Mammary epithelial cell (primary cell): ENCODE results near the gene QKI.

Source experiments
- EZH2 ChIP-seq: IDR thresholded peaks from 2 replicates; pipeline ENCODE4 v1.6.1; 2012; ENCODE audit warnings: low read length, inconsistent platforms, borderline replicate concordance
- TF ChIP-seq, protein P1 (sequence below), 2 donors: IDR thresholded peaks in 1 of 2; conservative IDR thresholded peaks in 1 of 2; 2 replicates each; pipeline ENCODE4 v1.5.1; 2011 to 2012; ENCODE audit warnings: inconsistent platforms in 2 of 2, low read length in 2 of 2, mild to moderate bottlenecking in 2 of 2, control low read depth in 1 of 2, low read depth in 1 of 2; ENCODE audit not compliant: insufficient read depth in 1 of 2; ENCODE audit errors: extremely low read depth in 1 of 2

DNA sequence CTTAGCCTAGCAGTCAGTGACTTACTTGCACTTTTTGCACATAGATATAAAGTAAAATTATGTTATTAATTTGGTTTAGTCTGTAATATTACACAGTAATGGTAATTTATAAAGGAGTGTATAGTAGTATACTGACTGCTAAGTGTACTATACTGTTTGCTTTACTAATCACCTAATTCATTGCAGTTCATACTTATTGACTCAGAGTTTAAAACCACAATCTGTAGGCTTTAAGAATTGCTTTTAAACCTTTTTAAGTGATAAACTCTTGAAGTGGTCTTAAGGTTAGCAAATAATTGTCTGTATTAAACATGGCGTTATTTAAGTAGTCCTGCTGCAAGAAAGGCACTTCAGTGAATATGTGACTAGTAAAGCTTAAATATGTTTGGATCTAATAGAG is 151.5 kb downstream of the QKI start:
- TF ChIP-seq EZH2 = no peak
- TF ChIP-seq, protein P1, sequence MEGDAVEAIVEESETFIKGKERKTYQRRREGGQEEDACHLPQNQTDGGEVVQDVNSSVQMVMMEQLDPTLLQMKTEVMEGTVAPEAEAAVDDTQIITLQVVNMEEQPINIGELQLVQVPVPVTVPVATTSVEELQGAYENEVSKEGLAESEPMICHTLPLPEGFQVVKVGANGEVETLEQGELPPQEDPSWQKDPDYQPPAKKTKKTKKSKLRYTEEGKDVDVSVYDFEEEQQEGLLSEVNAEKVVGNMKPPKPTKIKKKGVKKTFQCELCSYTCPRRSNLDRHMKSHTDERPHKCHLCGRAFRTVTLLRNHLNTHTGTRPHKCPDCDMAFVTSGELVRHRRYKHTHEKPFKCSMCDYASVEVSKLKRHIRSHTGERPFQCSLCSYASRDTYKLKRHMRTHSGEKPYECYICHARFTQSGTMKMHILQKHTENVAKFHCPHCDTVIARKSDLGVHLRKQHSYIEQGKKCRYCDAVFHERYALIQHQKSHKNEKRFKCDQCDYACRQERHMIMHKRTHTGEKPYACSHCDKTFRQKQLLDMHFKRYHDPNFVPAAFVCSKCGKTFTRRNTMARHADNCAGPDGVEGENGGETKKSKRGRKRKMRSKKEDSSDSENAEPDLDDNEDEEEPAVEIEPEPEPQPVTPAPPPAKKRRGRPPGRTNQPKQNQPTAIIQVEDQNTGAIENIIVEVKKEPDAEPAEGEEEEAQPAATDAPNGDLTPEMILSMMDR (conservative IDR thresholded peaks at IDR 0.05 in 1 of 2, IDR thresholded peaks at IDR 0.05 in 1 of 2; ENCODE audit: extremely low read depth in 1 of 2, insufficient read depth in 1 of 2, low read depth in 1 of 2, low read length in 2 of 2) = no peak
